Cardiac septum (tissue), 1 donor: Measurements from ENCODE around the gene PRAMEF2. TPM values are rescaled to one million over a fixed set of nuclear protein-coding genes. Genes with fewer than 3 reads are reported as not detected.

Experiments
- total RNA-seq: library from RNA; stranded (reverse); fragmentation: NEBNext Ultra II Directional; extraction: Animal tissue kit (Norgen Biotek cat#: 25700); gene quantifications from one replicate; pipeline ENCODE4 v1.2.1, GENCODE V29; 2021
- donor health status: DM: no; HTN: no; CAD: no.

PRAMEF2 gene
- total RNA-seq, 1 donor from 2014 or later = not detected

Other genes with a start within 250 kb of the PRAMEF2 start
- gene DHRS3, start 238.9 kb upstream of the PRAMEF2 start, total RNA-seq = 41.8 TPM
- gene AADACL4, start 213.0 kb upstream of the PRAMEF2 start, total RNA-seq = not detected
- not detected for gene AADACL3, start 141.0 kb upstream of the PRAMEF2 start, total RNA-seq
- gene CFAP107, start 110.9 kb upstream of the PRAMEF2 start, total RNA-seq = not detected
- gene PRAMEF12, start 83.3 kb upstream of the PRAMEF2 start, total RNA-seq = not detected
- gene PRAMEF1, start 65.7 kb upstream of the PRAMEF2 start, total RNA-seq = not detected
- not detected for gene PRAMEF11, start 25.7 kb upstream of the PRAMEF2 start, total RNA-seq
- not detected for gene HNRNPCL1, start 8.4 kb upstream of the PRAMEF2 start, total RNA-seq
- not detected for gene PRAMEF4, start 29.1 kb downstream of the PRAMEF2 start, total RNA-seq
- not detected for gene PRAMEF10, start 41.2 kb downstream of the PRAMEF2 start, total RNA-seq
- not detected for gene PRAMEF7, start 59.5 kb downstream of the PRAMEF2 start, total RNA-seq
- gene PRAMEF6, start 90.5 kb downstream of the PRAMEF2 start, total RNA-seq = not detected
- gene PRAMEF27, start 199.5 kb downstream of the PRAMEF2 start, total RNA-seq = not detected
- gene HNRNPCL3, start 203.7 kb downstream of the PRAMEF2 start, total RNA-seq = not detected
- not detected for gene PRAMEF25, start 213.7 kb downstream of the PRAMEF2 start, total RNA-seq